Endodermal cell (in vitro differentiated cells): Measurements from ENCODE around the gene ZMIZ1. TPM values are rescaled to one million over a fixed set of nuclear protein-coding genes. Genes with fewer than 3 reads are reported as not detected.

Experiments
- DNase-seq: peaks from one replicate; pipeline ENCODE4 v3.0.0-alpha.2; 2017
- H3K27ac ChIP-seq: 2 replicates; pipeline ENCODE4 v1.5.1; 2013; ENCODE audit warnings: mild to moderate bottlenecking, low read depth, low read length, moderate library complexity
- H3K27me3 ChIP-seq: 2 replicates; pipeline ENCODE4 v1.6.1; 2013; ENCODE audit warnings: mild to moderate bottlenecking, low read length, moderate library complexity; ENCODE audit not compliant: insufficient read depth, control insufficient read depth, poor library complexity, severe bottlenecking
- H3K36me3 ChIP-seq: 2 replicates; pipeline ENCODE4 v1.7.0; 2013; ENCODE audit warnings: mild to moderate bottlenecking, low read length, moderate library complexity; ENCODE audit not compliant: control insufficient read depth, insufficient read depth
- H3K4me1 ChIP-seq: one replicate; pipeline ENCODE4 v1.7.0; 2013; ENCODE audit warnings: low read length; ENCODE audit not compliant: control insufficient read depth, insufficient read depth
- H3K4me3 ChIP-seq: 2 replicates; pipeline ENCODE4 v1.5.1; 2013; ENCODE audit warnings: mild to moderate bottlenecking, low read length, moderate library complexity
- H3K9ac ChIP-seq: 2 replicates; pipeline ENCODE4 v1.6.1; 2013; ENCODE audit warnings: mild to moderate bottlenecking, low read length, moderate library complexity; ENCODE audit not compliant: poor library complexity, severe bottlenecking; ENCODE audit errors: extremely low read depth
- H3K9me3 ChIP-seq: 2 replicates; pipeline ENCODE4 v1.6.1; 2013; ENCODE audit warnings: mild to moderate bottlenecking, low read length, moderate library complexity; ENCODE audit not compliant: control insufficient read depth
- H3K27ac Mint-ChIP-seq: 2 replicates; pipeline ENCODE4 v1.8.0; 2020; ENCODE audit warnings: mixed read lengths
- H3K27me3 Mint-ChIP-seq: 2 replicates; pipeline ENCODE4 v1.8.0; 2021; ENCODE audit warnings: mild to moderate bottlenecking, mixed read lengths; ENCODE audit not compliant: insufficient read depth
- H3K36me3 Mint-ChIP-seq: 2 replicates; pipeline ENCODE4 v1.8.0; 2020; ENCODE audit warnings: low read depth, mixed read lengths
- H3K4me1 Mint-ChIP-seq: 2 replicates; pipeline ENCODE4 v1.8.0; 2020; ENCODE audit warnings: mixed read lengths
- H3K4me3 Mint-ChIP-seq: 2 replicates; pipeline ENCODE4 v1.8.0; 2020; ENCODE audit warnings: mild to moderate bottlenecking, moderate library complexity, mixed read lengths
- H3K9me3 Mint-ChIP-seq: 2 replicates; pipeline ENCODE4 v1.8.0; 2020; ENCODE audit warnings: mild to moderate bottlenecking, mixed read lengths
- CTCF ChIP-seq: fragments of 200-600 bp; sonication (generic); conservative IDR thresholded peaks from 2 replicates; pipeline ENCODE4 v1.5.0; 2021; ENCODE audit warnings: antibody characterized with exemption, mild to moderate bottlenecking
- WGBS, 2 experiments: methylation state at CpG; one replicate each; pipeline versions ENCODE4 v1.1.5 to v1.1.7; 2013; ENCODE audit warnings: missing lambda C conversion rate in 2 of 2, mixed read lengths in 1 of 2; ENCODE audit not compliant: insufficient coverage in 1 of 2, insufficient read length in 1 of 2; 5-methylcytosine and 5-hydroxymethylcytosine counted together
- total RNA-seq, 2 donors: library from RNA; stranded (reverse); fragmentation: NEBNext Ultra II Directional in 1 of 2; extraction: Animal tissue kit (Norgen Biotek cat#: 25700) in 1 of 2; gene quantifications; 2 replicates in 1 of 2; 3 replicates in 1 of 2; pipeline ENCODE4 v1.2.1, GENCODE V29; 2021

ZMIZ1 gene
- total RNA-seq, 2 donors from 2014 or later, result 65.3 to 67.5 TPM

- 95 to 96% methylated on average over 10 of the region's 10 CpGs for WGBS, 2 experiments
- no peak overlapping the region for H3K27ac Mint-ChIP-seq
- Histone ChIP-seq H3K27ac (no peak overlapping the region), H3K36me3 (no peaks in the 10 kb centered on the region), H3K9me3 (peaks cover 3% of the 10 kb centered on the region), H3K4me1 (peaks cover 16% of the 10 kb centered on the region), H3K9ac (no peak overlapping the region), H3K27me3 (no peaks in the 10 kb centered on the region), H3K4me3 (no peak overlapping the region)
- peaks cover 28% of the 10 kb centered on the region for H3K4me1 Mint-ChIP-seq
- TF ChIP-seq CTCF, result no peak
- peak; percentile 28 for DNase-seq
- no peak overlapping the region for H3K4me3 Mint-ChIP-seq
- no peaks in the 10 kb centered on the region for H3K36me3 Mint-ChIP-seq
- H3K27me3 Mint-ChIP-seq, result no peaks in the 10 kb centered on the region
- H3K9me3 Mint-ChIP-seq, result no peaks in the 10 kb centered on the region
Observed at GRCh38 chr10:79021948-79022499, 46.7 kb upstream of the ZMIZ1 start.

GRCh38 chr10:79022565-79023230 is 46.1 kb upstream of the ZMIZ1 start:
- peak; percentile 88 for DNase-seq

More at GRCh38 chr10:79022565-79023230, 46.1 kb upstream of the ZMIZ1 start:
- Histone ChIP-seq H3K4me1 (peaks cover 21% of the 10 kb centered on the region), H3K27me3 (no peaks in the 10 kb centered on the region), H3K4me3 (no peak overlapping the region), H3K9ac (no peak overlapping the region), H3K27ac (no peak overlapping the region), H3K9me3 (peaks cover 2% of the 10 kb centered on the region), H3K36me3 (no peaks in the 10 kb centered on the region)
- no peaks in the 10 kb centered on the region for H3K27me3 Mint-ChIP-seq
- TF ChIP-seq CTCF, result no peak
- no peak overlapping the region for H3K4me3 Mint-ChIP-seq
- H3K36me3 Mint-ChIP-seq, result no peaks in the 10 kb centered on the region
- no peaks in the 10 kb centered on the region for H3K9me3 Mint-ChIP-seq
- H3K27ac Mint-ChIP-seq, result no peak overlapping the region
- peaks cover 35% of the 10 kb centered on the region for H3K4me1 Mint-ChIP-seq
- 87 to 89% methylated on average over 15 to 17 of the region's 17 CpGs for WGBS, 2 experiments
